Psoas muscle (tissue), 8 donors: ENCODE results near the gene PPM1D. TPM values are rescaled to one million over a fixed set of nuclear protein-coding genes. Genes with fewer than 3 reads are reported as not detected.

Experiments used
- ATAC-seq, 4 donors: fragments of 200-7000 bp; cut with Tn5 transposase; one replicate each; pipeline ENCODE4 v1.9.1; 2020; ENCODE audit warnings: moderate library complexity in 3 of 4, mild to moderate bottlenecking in 2 of 4
- DNase-seq, 2 donors: peaks; one replicate each; pipeline ENCODE4 v3.0.0-alpha.2; 2020
- H3K27ac ChIP-seq: fragments of 200-600 bp; one replicate; pipeline ENCODE4 v1.8.0; 2022
- H3K27me3 ChIP-seq, 3 donors: fragments of 200-600 bp in 1 of 3; one replicate each; pipeline versions ENCODE4 v1.6.1 to v1.8.0; 2013 to 2022; ENCODE audit warnings: low read length in 2 of 3, mild to moderate bottlenecking in 2 of 3, moderate library complexity in 1 of 3; ENCODE audit not compliant: insufficient read depth in 3 of 3
- H3K36me3 ChIP-seq, 2 donors: fragments of 200-600 bp in 1 of 2; one replicate each; pipeline versions ENCODE4 v1.6.1 to v1.8.0; 2013 to 2022; ENCODE audit warnings: low read depth in 1 of 2, mild to moderate bottlenecking in 1 of 2, moderate library complexity in 1 of 2; ENCODE audit not compliant: insufficient read depth in 1 of 2
- H3K4me1 ChIP-seq: fragments of 200-600 bp; one replicate; pipeline ENCODE4 v1.8.0; 2022
- H3K4me3 ChIP-seq: fragments of 200-600 bp; one replicate; pipeline ENCODE4 v1.8.0; 2022; ENCODE audit warnings: mild to moderate bottlenecking
- H3K9me3 ChIP-seq: fragments of 200-600 bp; one replicate; pipeline ENCODE4 v1.8.0; 2022
- WGBS, 3 donors: extraction: QIAGEN DNeasy Blood & Tissue Kit; methylation state at CpG; one replicate each; pipeline versions ENCODE4 v1.1.6 to v1.1.7; 2013; 5-methylcytosine and 5-hydroxymethylcytosine counted together
- intact Hi-C, 2 donors: fragments of 100-400 bp; cut with DNase I; formaldehyde crosslinking; loops; one replicate each; pipeline versions ENCODE4 v1.11.0 to v1.14.2; 2022
- polyA plus RNA-seq, 3 donors: library from polyadenylated mRNA; stranded (reverse); fragments of 200-250 nt; gene quantifications; one replicate each; pipeline ENCODE4 v1.2.3, GENCODE V29; 2013
- total RNA-seq, 4 donors: library from RNA; stranded (reverse); fragmentation: NEBNext Ultra II Directional in 2 of 4; extraction: Animal tissue kit (Norgen Biotek cat#: 25700) in 2 of 4; gene quantifications; one replicate each; pipeline versions ENCODE4 v1.2.1 to v1.2.4, GENCODE V29; 2021 to 2023
- TF ChIP-seq, protein P1 (sequence below): fragments of 200-600 bp; IDR thresholded peaks from one replicate; pipeline ENCODE4 v1.8.0; 2022; ENCODE audit warnings: antibody characterized with exemption
- donor health status: healthy with polysubstance abuse.
- donor health status: DM: no; HTN: no; CAD: no; lungs with moderate emphysema.
- donor health status: Bipolar disorder and iron deficiency.
- donor health status: healthy.
- donor health status: DM: yes; HTN: yes; CAD: no.
- donor health status: DM: no; HTN: no; CAD: no.
- donor health status: DM: no; HTN: no; CAD: no.
- donor health status: DM: yes; HTN: yes; CAD: no.

Gene PPM1D
- total and polyA plus RNA-seq, 7 donors: 2.8 to 10.5 (median 7.0) TPM

DNA sequence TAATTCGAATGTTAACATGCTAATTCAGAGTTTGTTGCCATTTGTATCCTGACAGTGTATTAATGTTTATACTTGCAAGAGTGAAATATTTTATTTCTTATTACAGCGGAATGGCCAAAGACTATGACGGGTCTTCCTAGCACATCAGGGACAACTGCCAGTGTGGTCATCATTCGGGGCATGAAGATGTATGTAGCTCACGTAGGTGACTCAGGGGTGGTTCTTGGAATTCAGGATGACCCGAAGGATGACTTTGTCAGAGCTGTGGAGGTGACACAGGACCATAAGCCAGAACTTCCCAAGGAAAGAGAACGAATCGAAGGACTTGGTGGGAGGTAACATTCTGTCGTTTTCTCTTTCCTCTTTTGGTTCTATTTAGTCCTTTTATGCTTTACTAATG, 23.4 kb downstream of the PPM1D start:
- intact Hi-C loops: no loop called here
- 86 to 95% (median 89%) methylated on average over 9 of the region's 9 CpGs for WGBS, 3 donors
- DNase-seq: no peak

DNA sequence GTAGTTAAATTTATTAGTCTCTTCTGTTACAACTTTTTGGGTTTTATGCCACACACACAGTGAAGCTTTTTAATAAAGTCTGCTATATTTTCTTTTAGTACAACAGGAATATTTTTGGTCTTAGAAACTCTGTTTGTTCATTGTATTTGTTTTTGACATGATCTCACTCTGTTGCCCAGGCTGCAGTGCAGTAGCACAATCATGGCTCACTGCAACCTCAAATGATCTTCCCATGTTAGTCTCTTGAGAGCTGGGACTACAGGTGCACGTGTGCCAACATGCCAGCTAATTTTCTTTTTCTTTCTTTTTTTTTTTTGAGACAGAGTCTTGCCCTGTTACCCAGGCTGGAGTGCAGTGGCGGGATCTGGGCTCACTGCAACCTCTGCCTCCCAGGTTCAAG, 27.1 kb downstream of the PPM1D start:
- TF ChIP-seq, protein P1, sequence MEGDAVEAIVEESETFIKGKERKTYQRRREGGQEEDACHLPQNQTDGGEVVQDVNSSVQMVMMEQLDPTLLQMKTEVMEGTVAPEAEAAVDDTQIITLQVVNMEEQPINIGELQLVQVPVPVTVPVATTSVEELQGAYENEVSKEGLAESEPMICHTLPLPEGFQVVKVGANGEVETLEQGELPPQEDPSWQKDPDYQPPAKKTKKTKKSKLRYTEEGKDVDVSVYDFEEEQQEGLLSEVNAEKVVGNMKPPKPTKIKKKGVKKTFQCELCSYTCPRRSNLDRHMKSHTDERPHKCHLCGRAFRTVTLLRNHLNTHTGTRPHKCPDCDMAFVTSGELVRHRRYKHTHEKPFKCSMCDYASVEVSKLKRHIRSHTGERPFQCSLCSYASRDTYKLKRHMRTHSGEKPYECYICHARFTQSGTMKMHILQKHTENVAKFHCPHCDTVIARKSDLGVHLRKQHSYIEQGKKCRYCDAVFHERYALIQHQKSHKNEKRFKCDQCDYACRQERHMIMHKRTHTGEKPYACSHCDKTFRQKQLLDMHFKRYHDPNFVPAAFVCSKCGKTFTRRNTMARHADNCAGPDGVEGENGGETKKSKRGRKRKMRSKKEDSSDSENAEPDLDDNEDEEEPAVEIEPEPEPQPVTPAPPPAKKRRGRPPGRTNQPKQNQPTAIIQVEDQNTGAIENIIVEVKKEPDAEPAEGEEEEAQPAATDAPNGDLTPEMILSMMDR: no peak
- WGBS, 3 donors: 68 to 81% (median 71%) methylated on average over 2 of the region's 2 CpGs
- Histone ChIP-seq H3K4me1 (peaks cover 23% of the 10 kb centered on the region), H3K9me3 (no peaks in the 10 kb centered on the region), H3K36me3 (peaks cover 0 to 13% of the 10 kb centered on the region in 2 donors), H3K27me3 (no peaks in the 10 kb centered on the region), H3K4me3 (no peak overlapping the region), H3K27ac (no peak overlapping the region)
- ATAC-seq (no peak), DNase-seq (no peak)
- intact Hi-C loops: no loop called here

More for the DNA sequence above, 23.4 kb downstream of the PPM1D start:
- TF ChIP-seq, protein P1: no peak
- H3K4me3 ChIP-seq: no peak overlapping the region
- H3K27ac ChIP-seq: no peak overlapping the region
- no peaks in the 10 kb centered on the region for H3K27me3 ChIP-seq
- H3K36me3 ChIP-seq: peaks cover 0 to 13% of the 10 kb centered on the region in 2 donors
- peaks cover 3% of the 10 kb centered on the region for H3K4me1 ChIP-seq
- ATAC-seq: peak in 1 of 4 donors; percentile 32
- no peaks in the 10 kb centered on the region for H3K9me3 ChIP-seq

DNA sequence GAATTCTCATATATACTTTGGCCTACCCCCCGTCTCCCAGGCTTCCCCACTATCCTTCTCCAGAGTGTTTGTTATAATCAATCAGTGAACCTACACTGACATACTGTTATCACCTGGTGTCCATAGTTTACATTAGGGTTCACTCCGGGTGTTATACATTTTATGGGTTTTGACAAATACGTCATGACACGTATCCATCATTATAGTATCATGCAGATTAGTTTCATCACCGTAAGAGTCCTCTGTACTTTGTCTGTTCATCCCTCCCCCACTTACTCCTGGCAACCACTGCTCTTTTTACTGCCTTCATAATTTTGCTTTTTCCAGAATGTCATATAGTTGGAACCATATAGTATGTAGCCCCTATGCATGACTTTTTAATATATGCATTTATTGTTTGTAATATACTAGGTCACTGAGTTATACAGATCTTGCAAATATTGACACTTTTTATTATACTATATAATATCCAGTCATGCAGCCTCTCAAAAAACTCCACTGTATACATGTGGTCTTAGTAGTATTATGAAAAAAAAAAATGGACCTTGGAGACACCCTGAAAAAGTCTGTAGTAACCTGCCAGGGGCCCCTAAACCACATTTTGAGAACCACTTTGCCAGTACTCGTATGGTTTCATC, 28.4 kb downstream of the PPM1D start:
- TF ChIP-seq, protein P1: no peak
- Histone ChIP-seq H3K27ac (peak overlapping the region; percentile 65), H3K4me3 (no peak overlapping the region), H3K4me1 (peaks cover 23% of the 10 kb centered on the region), H3K27me3 (no peaks in the 10 kb centered on the region), H3K9me3 (no peaks in the 10 kb centered on the region), H3K36me3 (peaks cover 0 to 13% of the 10 kb centered on the region in 2 donors)
- intact Hi-C loops: no loop called here
- 87 to 94% (median 92%) methylated on average over 6 of the region's 6 CpGs for WGBS, 3 donors
- no peak for ATAC-seq
- DNase-seq: no peak

DNA sequence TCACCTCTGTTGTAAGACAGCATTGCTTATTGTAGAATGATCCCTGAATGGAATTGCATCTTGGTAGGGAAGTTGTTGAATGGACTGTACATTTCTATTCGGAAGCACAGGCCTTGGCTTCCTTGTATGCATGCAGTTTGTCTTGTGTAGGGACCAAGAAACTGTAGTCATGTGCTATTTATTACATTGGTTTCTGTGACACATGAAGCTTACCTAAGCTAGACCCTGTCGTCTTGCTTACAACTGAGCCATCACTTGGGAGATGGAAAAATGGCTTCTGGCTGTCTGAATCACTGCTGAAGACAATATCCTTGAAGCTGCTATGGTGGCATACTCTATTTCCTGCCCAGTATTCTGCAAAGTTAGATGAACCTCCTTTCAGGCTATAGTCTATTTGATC, 29.1 kb downstream of the PPM1D start:
- intact Hi-C loops: no loop called here
- H3K27me3 ChIP-seq: no peaks in the 10 kb centered on the region
- H3K9me3 ChIP-seq: no peaks in the 10 kb centered on the region
- 28 to 56% (median 36%) methylated on average over 2 of the region's 2 CpGs for WGBS, 3 donors
- ATAC-seq: peak; percentile 78 to 95 (median 92)
- TF ChIP-seq, protein P1: no peak
- peaks cover 23% of the 10 kb centered on the region for H3K4me1 ChIP-seq
- peaks cover 0 to 16% of the 10 kb centered on the region in 2 donors for H3K36me3 ChIP-seq
- H3K4me3 ChIP-seq: no peak overlapping the region
- DNase-seq: no peak
- peak overlapping the region; percentile 65 for H3K27ac ChIP-seq

DNA sequence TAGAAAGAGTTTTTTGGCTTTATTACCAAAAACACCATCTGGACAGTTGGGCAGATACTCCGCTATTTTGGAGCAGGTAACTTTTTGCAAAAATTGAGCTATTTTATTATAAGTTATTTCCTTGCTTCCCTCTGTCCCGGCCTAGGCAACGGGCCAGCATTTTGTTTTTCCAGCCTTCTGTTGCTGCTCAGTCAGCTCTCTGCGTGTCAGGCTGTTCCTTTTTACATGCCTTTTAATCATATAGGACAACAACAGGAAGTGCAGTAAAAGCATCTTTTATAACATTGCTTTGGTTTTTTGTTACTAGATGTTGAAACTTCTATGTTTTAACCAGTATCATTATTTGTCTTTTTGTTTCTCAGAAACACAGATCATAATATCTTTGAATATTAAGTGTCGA, 30.4 kb downstream of the PPM1D start:
- Histone ChIP-seq H3K27me3 (no peaks in the 10 kb centered on the region), H3K36me3 (peaks cover 0 to 21% of the 10 kb centered on the region in 2 donors), H3K4me1 (peaks cover 23% of the 10 kb centered on the region), H3K9me3 (no peaks in the 10 kb centered on the region), H3K4me3 (no peak overlapping the region), H3K27ac (peak overlapping the region; percentile 20)
- ATAC-seq (no peak), DNase-seq (peak in 1 of 2 donors; percentile 23)
- WGBS, 3 donors: 61 to 69% (median 68%) methylated on average over 5 of the region's 5 CpGs
- intact Hi-C loops: loop anchor here in 1 of 2 donors (10.0 kb wide), 1 partner anchor 156 kb away; no protein-coding TSS in a partner anchor
- TF ChIP-seq, protein P1: no peak
